ENCODE data around the gene KHDC1L. TPM values are rescaled to one million over a fixed set of nuclear protein-coding genes. Genes with fewer than 3 reads are reported as not detected.

Gene KHDC1L
- total RNA-seq, 5 donors from 2014 or later (not counting 1 experiment from before 2014, with no cell fraction given) = not detected

DNA sequence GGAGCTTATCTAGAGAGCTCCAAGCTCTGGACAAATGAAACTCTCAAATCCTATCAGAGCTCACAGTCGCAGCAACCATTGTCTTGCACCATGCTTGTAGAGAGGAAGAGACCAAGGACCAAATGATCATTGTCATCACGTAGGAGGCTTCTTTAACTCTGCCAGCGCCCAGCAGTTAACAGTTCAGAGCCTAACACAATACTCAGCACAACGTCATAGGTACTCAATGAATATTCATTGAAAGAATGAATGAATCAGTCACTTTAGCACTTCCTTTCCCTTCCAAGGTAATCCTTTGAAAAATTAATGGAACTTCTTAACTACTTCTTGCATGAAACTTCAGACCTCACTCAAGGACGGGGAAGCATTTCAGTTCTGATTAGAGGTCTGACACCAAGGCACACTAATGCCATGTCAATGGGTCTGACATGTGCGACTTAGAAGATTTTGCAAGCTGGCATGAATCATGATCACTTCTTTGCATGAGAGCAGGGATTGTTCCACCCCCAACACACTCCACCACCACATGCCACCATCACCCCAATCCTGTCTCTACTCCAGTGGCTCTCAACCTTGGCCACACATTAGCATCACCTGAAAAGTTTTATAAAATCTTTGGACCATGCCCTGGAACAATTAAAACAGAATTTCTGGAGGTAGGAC, 45.1 kb downstream of the KHDC1L start:
- Histone ChIP-seq H3K9me3 (no peaks in the 10 kb centered on the region), H3K36me3 (ENCODE audit: control insufficient read depth in 2 of 2, extremely low read depth in 1 of 2, insufficient read depth in 1 of 2, low read length in 1 of 2) (no peaks in the 10 kb centered on the region), H3K27ac (ENCODE audit: low read length) (no peak overlapping the region), H3K4me3 (ENCODE audit: control insufficient read depth in 1 of 2, extremely low read depth in 1 of 2, low read length in 1 of 2) (no peak overlapping the region), H3K4me1 (ENCODE audit: control insufficient read depth in 1 of 2, extremely low read depth in 1 of 2, insufficient read depth in 2 of 2, low read length in 2 of 2) (peaks cover 0 to 4% of the 10 kb centered on the region in 2 experiments), H3K27me3 (replicated peaks in 1 of 2; ENCODE audit: control insufficient read depth in 2 of 2, extremely low read depth in 1 of 2, insufficient read depth in 2 of 2, low read length in 1 of 2) (no peaks in the 10 kb centered on the region)
- Mint-ChIP-seq H3K27me3 (no peaks in the 10 kb centered on the region), H3K36me3 (no peaks in the 10 kb centered on the region), H3K27ac (no peak overlapping the region), H3K4me1 (peaks cover 6 to 7% (median 7%) of the 10 kb centered on the region in 3 donors), H3K4me3 (peak overlapping the region in 1 of 3 donors; percentile 47), H3K9me3 (no peaks in the 10 kb centered on the region)
- ATAC-seq (replicated peaks in 1 of 4) = no peak
- CTCF ChIA-PET = interaction anchor here in 1 of 2 donors (0.5 kb wide), 1 partner anchor 732 kb away, joined by 3 read pairs; no protein-coding TSS in a partner anchor
- POLR2A ChIA-PET = no interaction called here
- DNase-seq = no peak
- 94% methylated on average over 3 of the region's 6 CpGs for WGBS (ENCODE audit: insufficient coverage)

- POLR2A ChIA-PET = interaction anchor here in 1 of 2 donors (0.6 kb wide), 1 partner anchor 101 kb away, joined by 6 read pairs; no protein-coding TSS in a partner anchor
- H3K27ac ChIP-seq (ENCODE audit: low read length) = no peak overlapping the region
- peaks cover 0 to 4% of the 10 kb centered on the region in 2 experiments for H3K4me1 ChIP-seq (ENCODE audit: control insufficient read depth in 1 of 2, extremely low read depth in 1 of 2, insufficient read depth in 2 of 2, low read length in 2 of 2)
- CTCF ChIA-PET = interaction anchor here (0.6 to 0.8 kb wide), 2 partner anchors 25 to 765 kb away, joined by 3 read pairs; no protein-coding TSS in a partner anchor
- no peak for ATAC-seq (replicated peaks in 1 of 4)
- no CpG with 5 or more reads among the region's 5 CpGs for WGBS (ENCODE audit: insufficient coverage)
- Mint-ChIP-seq H3K4me3 (no peak overlapping the region), H3K27ac (no peak overlapping the region), H3K27me3 (no peaks in the 10 kb centered on the region), H3K4me1 (peaks cover 6 to 7% (median 7%) of the 10 kb centered on the region in 3 donors), H3K36me3 (no peaks in the 10 kb centered on the region), H3K9me3 (no peaks in the 10 kb centered on the region)
- DNase-seq = no peak
- no peaks in the 10 kb centered on the region for H3K9me3 ChIP-seq
- H3K36me3 ChIP-seq (ENCODE audit: control insufficient read depth in 2 of 2, extremely low read depth in 1 of 2, insufficient read depth in 1 of 2, low read length in 1 of 2) = no peaks in the 10 kb centered on the region
- no peak overlapping the region for H3K4me3 ChIP-seq (ENCODE audit: control insufficient read depth in 1 of 2, extremely low read depth in 1 of 2, low read length in 1 of 2)
- H3K27me3 ChIP-seq (replicated peaks in 1 of 2; ENCODE audit: control insufficient read depth in 2 of 2, extremely low read depth in 1 of 2, insufficient read depth in 2 of 2, low read length in 1 of 2) = no peaks in the 10 kb centered on the region
These were observed 47.9 kb downstream of the KHDC1L start for GRCh38 chr6:73177221-73177944.

DNA sequence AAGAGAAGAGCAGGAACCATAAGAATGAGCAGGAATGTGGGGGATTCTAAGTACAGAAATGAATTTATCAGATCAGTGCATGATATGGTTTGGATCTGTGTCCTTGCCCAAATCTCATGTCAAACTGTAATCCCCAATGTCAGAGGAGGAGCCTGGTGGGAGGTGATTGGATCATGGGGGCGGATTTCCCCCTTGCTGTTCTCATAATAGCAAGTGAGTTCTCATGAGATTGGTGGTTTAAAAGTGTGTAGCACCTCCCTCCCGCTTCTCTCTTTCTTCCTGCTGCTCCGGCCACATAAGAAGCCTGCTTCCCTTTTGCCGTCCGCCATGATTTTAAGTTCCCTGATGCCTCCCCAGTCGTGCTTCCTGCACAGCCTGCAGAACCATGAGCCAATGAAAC, 49.2 kb downstream of the KHDC1L start:
- H3K36me3 Mint-ChIP-seq = no peaks in the 10 kb centered on the region
- no peak overlapping the region for H3K4me3 Mint-ChIP-seq
- Histone ChIP-seq H3K4me1 (ENCODE audit: control insufficient read depth in 1 of 2, extremely low read depth in 1 of 2, insufficient read depth in 2 of 2, low read length in 2 of 2) (peaks cover 0 to 4% of the 10 kb centered on the region in 2 experiments), H3K27ac (ENCODE audit: low read length) (no peak overlapping the region), H3K9me3 (no peaks in the 10 kb centered on the region), H3K27me3 (replicated peaks in 1 of 2; ENCODE audit: control insufficient read depth in 2 of 2, extremely low read depth in 1 of 2, insufficient read depth in 2 of 2, low read length in 1 of 2) (no peaks in the 10 kb centered on the region), H3K36me3 (ENCODE audit: control insufficient read depth in 2 of 2, extremely low read depth in 1 of 2, insufficient read depth in 1 of 2, low read length in 1 of 2) (no peaks in the 10 kb centered on the region), H3K4me3 (ENCODE audit: control insufficient read depth in 1 of 2, extremely low read depth in 1 of 2, low read length in 1 of 2) (no peak overlapping the region)
- H3K4me1 Mint-ChIP-seq = peaks cover 6 to 7% (median 7%) of the 10 kb centered on the region in 3 donors
- CTCF ChIA-PET = no interaction called here
- no peak overlapping the region for H3K27ac Mint-ChIP-seq
- WGBS (ENCODE audit: insufficient coverage) = 100% methylated on average over 2 of the region's 6 CpGs
- H3K27me3 Mint-ChIP-seq = no peaks in the 10 kb centered on the region
- ATAC-seq (replicated peaks in 1 of 4) (no peak), DNase-seq (no peak)
- POLR2A ChIA-PET = no interaction called here
- H3K9me3 Mint-ChIP-seq = no peaks in the 10 kb centered on the region

DNA sequence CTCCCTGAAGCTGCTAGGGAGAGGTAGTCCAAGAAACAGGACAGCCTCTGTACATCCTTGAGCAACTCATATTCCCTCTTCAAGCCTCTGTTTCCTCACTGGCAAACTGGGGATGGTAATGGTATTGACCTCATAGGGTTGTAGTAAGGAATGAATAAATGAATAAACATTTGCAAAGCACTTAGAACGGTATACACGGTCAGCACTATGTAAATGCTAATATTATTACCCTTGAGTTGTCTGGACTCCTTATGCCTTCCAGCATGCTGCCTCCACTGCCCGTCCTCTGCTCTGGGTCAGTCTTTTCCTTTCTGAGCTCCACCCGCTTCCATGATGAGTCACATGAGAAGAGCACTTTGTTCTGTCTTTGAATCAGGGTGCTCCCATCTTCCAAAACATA, 50.6 kb downstream of the KHDC1L start:
- H3K4me1 Mint-ChIP-seq = no peaks in the 10 kb centered on the region
- ATAC-seq (replicated peaks in 1 of 4) = no peak
- ChIA-PET CTCF (interaction anchor here in 1 of 2 donors (0.7 kb wide), 1 partner anchor 10 kb away, joined by 4 read pairs; no protein-coding TSS in a partner anchor), POLR2A (no interaction called here)
- no peaks in the 10 kb centered on the region for H3K36me3 Mint-ChIP-seq
- H3K4me1 ChIP-seq (ENCODE audit: control insufficient read depth in 1 of 2, extremely low read depth in 1 of 2, insufficient read depth in 2 of 2, low read length in 2 of 2) = no peaks in the 10 kb centered on the region
- H3K36me3 ChIP-seq (ENCODE audit: control insufficient read depth in 2 of 2, extremely low read depth in 1 of 2, insufficient read depth in 1 of 2, low read length in 1 of 2) = no peaks in the 10 kb centered on the region
- no peaks in the 10 kb centered on the region for H3K9me3 ChIP-seq
- H3K27me3 ChIP-seq (replicated peaks in 1 of 2; ENCODE audit: control insufficient read depth in 2 of 2, extremely low read depth in 1 of 2, insufficient read depth in 2 of 2, low read length in 1 of 2) = no peaks in the 10 kb centered on the region
- H3K27ac Mint-ChIP-seq = no peak overlapping the region
- H3K4me3 ChIP-seq (ENCODE audit: control insufficient read depth in 1 of 2, extremely low read depth in 1 of 2, low read length in 1 of 2) = no peak overlapping the region
- no peaks in the 10 kb centered on the region for H3K9me3 Mint-ChIP-seq
- H3K27ac ChIP-seq (ENCODE audit: low read length) = no peak overlapping the region
- no peaks in the 10 kb centered on the region for H3K27me3 Mint-ChIP-seq
- WGBS (ENCODE audit: insufficient coverage) = 100% methylated on average over 2 of the region's 4 CpGs
- DNase-seq = no peak
- no peak overlapping the region for H3K4me3 Mint-ChIP-seq

Other genes with a start within 250 kb of the KHDC1L start
- 1 to 10 TPM in 4 of 5 donors, under 1 TPM in 1; 0.88 to 1.7 (median 1.3) TPM for gene KHDC1, start 37.7 kb upstream of the KHDC1L start, total RNA-seq
- not detected for gene DPPA5, start 128.8 kb upstream of the KHDC1L start, total RNA-seq
- gene KHDC3L, start 137.2 kb upstream of the KHDC1L start, total RNA-seq = not detected
- under 1 TPM in 2 of 5 donors, not detected in 3; 0.63 to 0.93 TPM for gene OOEP, start 144.4 kb upstream of the KHDC1L start, total RNA-seq
- gene DDX43, start 169.3 kb upstream of the KHDC1L start, total RNA-seq = 1 to 10 TPM in 3 of 5 donors, under 1 TPM in 2; 0.47 to 2.7 (median 1.3) TPM
- 10 to 100 TPM in 4 of 5 donors, 1 to 10 TPM in 1; 6.9 to 14.9 (median 12.8) TPM for gene CGAS, start 226.8 kb upstream of the KHDC1L start, total RNA-seq
- gene MTO1, start 236.2 kb upstream of the KHDC1L start, total RNA-seq = 10 to 100 TPM; 55.0 to 80.4 (median 59.3) TPM